ENCODE results near the gene IGFL2.

- TF ChIP-seq POLR2A (IDR thresholded peaks at IDR 0.05; ENCODE audit: low read depth, low read length) = no peak
- no peak for TF ChIP-seq POLR2AphosphoS5 (IDR thresholded peaks at IDR 0.05; ENCODE audit: low read depth, low read length)
- TF ChIP-seq TAF1 (IDR thresholded peaks at IDR 0.05; ENCODE audit: low read depth, low read length) = no peak
Measured at GRCh38 chr19:46134527-46134926, 13.5 kb upstream of the IGFL2 start.

Measured in GM12891 (cell line).